Astrocyte (in vitro differentiated cells and primary cell): ENCODE results near the gene KCNK13.

Experiments
- CTCF ChIP-seq: IDR thresholded peaks from 2 replicates; pipeline ENCODE4 v1.5.1; 2011; ENCODE audit warnings: low read depth, mild to moderate bottlenecking, inconsistent platforms, low read length, moderate library complexity; ENCODE audit not compliant: insufficient read depth
- EZH2 ChIP-seq: IDR thresholded peaks from 2 replicates; pipeline ENCODE4 v1.6.1; 2012; ENCODE audit warnings: mild to moderate bottlenecking, low read length, inconsistent platforms; ENCODE audit not compliant: insufficient read depth

- no peak for TF ChIP-seq EZH2
- TF ChIP-seq CTCF = no peak
These were observed 33.3 kb downstream of the KCNK13 start for GRCh38 chr14:90095096-90095495.
